HG03135 (cell line): Measurements from ENCODE around the gene SEZ6L.

Experiments used
- ATAC-seq: cut with Tn5 transposase; IDR thresholded peaks from one replicate; pipeline ENCODE4 v1.9.1; 2021; ENCODE audit warnings: mild to moderate bottlenecking, moderate library complexity; ENCODE audit not compliant: unreplicated experiment

SEZ6L gene

DNA sequence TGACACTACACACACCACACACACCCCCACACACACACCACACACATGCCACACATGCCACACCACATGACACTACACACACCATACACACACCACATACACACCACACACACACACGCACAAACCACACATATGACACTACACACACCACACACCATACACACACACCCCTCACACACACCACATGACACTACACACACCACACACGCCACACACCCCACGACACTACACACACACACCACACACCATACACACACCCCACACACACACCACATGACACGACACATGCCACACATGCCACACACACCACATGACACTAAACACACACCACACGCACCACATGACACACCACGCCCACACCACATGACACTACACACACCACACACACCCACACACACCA lies 158.0 kb downstream of the SEZ6L start:
- no peak for ATAC-seq

DNA sequence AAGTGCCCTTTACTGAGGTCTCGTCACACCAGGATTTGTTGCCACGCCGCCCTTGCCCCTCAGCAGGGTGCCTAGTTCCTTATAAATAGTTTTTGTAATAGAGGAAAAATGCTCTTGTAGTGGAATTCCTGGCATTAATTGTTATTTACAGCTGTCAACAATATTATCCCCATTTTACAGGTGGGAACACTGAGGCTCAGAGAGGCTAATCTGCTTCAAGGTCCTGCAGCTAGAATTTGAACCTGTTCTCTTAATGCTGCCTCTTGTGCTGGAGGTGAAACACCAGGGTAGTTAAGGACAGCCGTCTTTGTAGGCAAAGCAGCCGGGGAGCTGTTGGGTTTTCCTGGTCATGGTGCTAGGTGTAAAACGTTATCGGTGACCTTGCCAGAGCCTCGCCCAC lies 159.0 kb downstream of the SEZ6L start:
- no peak for ATAC-seq

GRCh38 chr22:26330971-26331625 lies 161.8 kb downstream of the SEZ6L start:
- ATAC-seq = no peak

- no peak for ATAC-seq
Measured at GRCh38 chr22:26333088-26333800, 164.0 kb downstream of the SEZ6L start.

GRCh38 chr22:26334232-26334631 lies 165.0 kb downstream of the SEZ6L start:
- ATAC-seq = no peak

DNA sequence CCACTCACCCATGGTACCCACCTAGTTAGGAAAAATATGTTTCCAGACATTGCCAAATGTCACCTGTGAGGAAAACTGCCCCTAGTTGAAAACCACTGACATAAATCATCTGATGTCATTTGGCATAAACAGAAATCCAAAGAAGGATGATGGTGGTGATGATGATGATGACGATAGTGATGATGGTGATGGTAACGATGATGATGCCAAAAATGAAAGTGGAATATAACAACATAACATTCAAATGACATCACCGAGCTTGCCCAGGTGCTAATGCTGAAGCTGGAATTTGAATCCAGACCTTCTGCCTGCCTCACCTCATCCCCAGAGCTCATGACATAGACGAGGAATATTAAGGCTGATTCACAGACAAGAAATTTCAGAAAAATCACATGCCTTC lies 167.5 kb downstream of the SEZ6L start:
- ATAC-seq = no peak

DNA sequence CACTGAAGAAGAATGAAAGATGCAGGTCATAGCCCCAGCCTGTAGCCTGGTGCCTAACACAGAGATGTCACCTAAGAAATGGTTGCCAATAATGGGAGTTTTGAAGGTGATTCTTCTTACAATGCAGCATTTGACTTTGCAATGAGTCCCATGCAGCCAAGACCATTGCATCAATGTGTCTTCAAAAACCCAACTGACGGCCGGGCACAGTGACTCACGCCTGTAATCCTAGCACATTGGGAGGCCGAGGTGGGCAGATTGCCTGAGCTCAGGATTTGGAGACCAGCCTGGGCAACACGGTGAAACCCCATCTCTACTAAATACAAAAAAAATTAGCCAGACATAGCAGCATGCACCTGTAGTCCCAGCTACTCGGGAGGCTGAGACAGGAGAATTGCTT lies 170.5 kb downstream of the SEZ6L start:
- no peak for ATAC-seq

DNA sequence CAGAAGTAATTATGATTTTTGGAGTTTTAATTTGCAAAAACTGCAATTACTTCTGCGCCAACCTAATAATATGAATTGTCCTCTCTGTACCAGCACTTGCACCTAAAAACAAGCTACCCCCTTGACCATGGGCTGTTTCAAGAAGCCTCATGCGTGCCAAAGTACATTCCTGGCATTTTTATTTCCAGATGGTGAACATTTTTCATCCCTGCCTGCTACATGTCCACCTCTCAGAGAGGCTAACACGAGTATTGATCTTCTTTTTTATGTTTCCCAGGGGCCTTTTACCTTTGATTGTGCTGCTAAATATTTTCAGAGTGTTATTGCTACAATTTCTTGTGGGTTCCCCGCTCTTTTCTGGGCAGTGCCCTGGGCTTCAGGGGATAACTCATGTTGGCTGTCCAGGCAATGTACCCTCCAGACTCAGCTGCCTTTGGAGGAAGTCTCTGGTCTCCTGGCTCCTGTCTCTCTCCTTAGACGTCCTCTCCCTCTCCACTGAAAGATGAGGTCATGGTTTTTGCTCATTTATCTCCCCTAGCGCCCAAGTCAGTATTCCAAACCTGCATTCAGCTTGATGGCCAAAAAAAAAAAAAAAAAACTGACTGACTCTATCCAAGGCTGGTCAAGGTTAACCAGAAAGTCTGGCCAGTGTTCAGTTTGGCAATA lies 173.6 kb downstream of the SEZ6L start:
- no peak for ATAC-seq

DNA sequence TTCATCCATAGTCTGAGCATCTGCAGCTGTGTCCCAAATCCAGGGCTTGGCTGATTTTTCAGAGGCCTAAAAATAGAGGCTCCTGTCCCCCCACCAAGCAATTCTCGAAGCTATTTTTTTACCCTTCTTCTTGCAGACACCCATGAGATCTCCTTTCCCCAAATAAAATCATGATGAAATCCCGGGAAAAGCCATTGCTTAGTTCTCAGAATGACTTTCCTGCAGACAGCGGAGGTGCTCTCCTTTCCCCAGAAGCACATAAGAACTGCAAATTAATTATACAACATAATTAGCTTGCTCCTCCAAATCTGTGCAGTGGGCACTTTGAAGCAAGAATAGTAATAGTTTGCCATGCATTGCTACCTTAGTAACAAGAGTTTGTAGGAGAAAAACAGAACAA lies 176.2 kb downstream of the SEZ6L start:
- no peak for ATAC-seq

DNA sequence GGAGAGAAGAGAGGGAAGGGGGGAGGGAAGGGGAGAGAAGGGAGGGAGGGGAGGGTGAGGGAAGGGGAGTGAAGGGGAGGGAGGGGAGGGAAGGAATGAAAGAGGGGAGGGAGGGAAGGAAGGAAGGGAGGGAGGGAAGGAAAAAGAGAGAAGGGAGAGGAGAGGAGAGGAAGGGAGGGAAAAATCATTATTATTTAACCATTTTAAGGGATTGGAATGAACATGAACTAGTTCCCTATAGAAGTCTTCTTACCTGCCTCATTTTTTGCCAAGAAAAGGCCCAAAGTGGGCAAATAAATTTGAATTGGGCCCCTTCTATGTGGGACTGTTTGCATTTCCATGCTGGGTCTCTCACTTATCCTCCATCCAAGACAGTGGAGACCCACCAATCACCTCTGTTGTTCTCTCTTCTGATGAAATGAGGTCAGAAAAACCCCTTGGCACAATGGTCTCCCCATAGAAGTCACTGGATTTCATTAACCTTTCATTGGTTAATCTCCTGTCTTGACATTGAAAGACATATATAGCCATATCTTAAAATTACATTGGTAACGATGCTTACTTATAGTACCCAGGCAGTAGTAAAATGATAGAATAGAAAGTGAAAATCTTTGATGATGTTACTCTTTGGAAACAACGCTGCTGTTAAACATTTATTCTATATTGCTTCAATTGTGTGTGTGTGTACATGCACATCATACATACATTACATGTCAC lies 179.7 kb downstream of the SEZ6L start:
- ATAC-seq = no peak

- no peak for ATAC-seq
Measured at GRCh38 chr22:26354707-26355106, 185.4 kb downstream of the SEZ6L start.

GRCh38 chr22:26357281-26357680 lies 188.0 kb downstream of the SEZ6L start:
- ATAC-seq = no peak

GRCh38 chr22:26357813-26358212 lies 188.6 kb downstream of the SEZ6L start:
- ATAC-seq = no peak

DNA sequence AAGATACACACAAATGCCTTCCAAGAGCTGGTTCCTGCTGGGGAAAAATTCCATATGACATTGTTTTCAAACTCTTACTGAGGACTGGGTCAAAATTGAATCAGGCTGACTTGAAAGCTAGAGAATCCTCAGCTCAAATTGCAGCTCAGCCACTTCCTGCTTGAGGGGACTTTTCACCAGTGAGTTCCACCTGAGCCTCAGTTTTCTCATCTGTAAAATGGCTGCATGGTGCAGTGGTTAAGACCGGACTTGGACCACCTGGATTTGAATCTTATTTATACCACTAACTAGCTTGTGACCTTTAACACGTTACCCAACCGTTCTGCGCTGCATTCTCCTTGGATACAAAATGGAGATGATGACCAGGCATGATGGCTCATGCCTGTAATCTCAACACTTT lies 189.9 kb downstream of the SEZ6L start:
- no peak for ATAC-seq

- no peak for ATAC-seq
Measured at GRCh38 chr22:26360169-26360885, 191.1 kb downstream of the SEZ6L start.

GRCh38 chr22:26362471-26362870 lies 193.2 kb downstream of the SEZ6L start:
- no peak for ATAC-seq

DNA sequence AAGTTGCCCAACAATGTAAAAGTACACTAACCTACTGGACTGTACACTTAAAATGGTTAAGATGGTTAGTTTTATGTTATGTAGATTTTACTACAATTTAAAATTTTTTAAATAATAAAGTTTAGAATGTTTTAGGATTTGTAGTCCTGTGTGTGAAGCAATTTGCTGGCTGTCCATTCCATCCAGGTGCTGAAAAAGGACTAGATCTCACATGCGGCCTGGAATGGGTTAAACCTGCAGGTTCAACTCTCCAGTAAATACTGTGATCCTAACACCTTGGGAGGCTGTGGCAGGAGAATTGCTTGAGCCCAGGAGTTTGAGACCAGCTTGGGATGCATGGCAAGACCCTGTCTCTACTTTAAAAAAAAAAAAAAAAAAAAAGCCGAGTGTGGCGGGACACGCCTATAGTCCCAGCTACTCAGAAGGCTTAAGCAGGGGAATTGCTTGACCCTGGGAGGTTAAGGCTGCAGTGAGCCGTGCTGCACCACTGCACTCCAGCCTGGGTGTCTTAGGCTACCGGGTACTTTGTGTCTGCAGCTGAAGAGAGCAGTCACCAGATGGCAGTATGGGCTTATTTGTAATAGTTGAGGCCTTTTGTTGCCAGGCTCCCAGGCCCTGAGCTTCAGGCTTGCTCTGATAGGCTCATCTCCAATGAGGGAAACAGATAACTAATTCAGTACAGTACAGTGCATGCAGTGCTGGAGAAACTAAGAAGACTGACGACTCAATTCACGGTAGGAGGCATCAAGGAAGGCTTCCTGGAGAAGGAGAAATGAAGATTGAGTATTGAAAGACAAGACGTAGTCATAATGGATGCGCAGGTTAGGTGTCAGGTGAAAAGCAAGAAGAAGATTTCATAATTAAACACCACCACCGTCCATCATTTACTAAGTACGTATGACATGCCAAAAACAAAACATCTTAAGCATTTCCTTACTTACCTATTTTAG lies 195.1 kb downstream of the SEZ6L start:
- no peak for ATAC-seq

GRCh38 chr22:26367402-26368245 lies 198.4 kb downstream of the SEZ6L start:
- ATAC-seq = no peak

DNA sequence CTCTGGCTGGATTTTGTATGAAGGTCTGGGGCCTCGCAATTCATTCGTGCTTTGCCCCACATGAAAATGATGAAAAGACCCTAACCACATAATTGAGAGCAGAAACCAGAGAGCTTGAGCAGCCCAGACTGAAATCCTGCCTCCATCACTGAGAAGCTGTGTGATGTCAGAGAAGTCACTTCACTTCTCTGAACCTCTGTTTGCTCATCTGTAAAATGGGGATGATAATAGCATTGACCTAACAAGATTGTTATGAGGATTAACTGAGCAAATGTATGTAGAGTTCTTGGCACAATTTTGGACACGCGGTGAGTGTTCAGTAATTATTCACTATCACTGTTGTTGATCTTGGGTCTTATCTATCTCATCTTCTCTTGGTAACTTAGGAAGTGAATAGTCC lies 203.6 kb downstream of the SEZ6L start:
- ATAC-seq = no peak
